GM12872 (cell line): ENCODE results near the gene KRTAP19-7.

ENCODE experiments used
- TF ChIP-seq, protein P1 (sequence below): IDR thresholded peaks from 3 replicates; pipeline ENCODE4 v1.5.1; 2011; ENCODE audit warnings: low read depth, mild to moderate bottlenecking, low read length, moderate library complexity; ENCODE audit not compliant: insufficient read depth

Gene KRTAP19-7

DNA sequence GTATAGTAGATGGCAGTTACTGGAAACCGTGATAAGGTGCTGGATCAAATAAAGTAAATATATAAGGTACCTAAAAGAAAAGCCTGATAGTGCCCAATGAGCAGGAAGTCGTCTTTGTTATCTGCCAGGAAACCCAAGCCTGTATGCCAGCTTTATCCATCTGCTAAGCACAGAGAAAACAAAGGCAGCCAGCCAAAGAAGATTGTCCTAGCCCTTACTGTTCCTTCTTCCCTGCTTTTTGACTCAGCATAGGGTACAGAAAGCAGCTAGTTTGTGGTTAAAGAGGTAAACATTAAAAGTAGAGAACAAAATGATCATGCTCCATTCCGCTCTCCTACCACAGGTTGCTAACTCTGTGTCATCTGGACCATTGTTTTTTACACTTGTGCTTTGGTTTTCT lies 19.0 kb upstream of the KRTAP19-7 start:
- TF ChIP-seq, protein P1, sequence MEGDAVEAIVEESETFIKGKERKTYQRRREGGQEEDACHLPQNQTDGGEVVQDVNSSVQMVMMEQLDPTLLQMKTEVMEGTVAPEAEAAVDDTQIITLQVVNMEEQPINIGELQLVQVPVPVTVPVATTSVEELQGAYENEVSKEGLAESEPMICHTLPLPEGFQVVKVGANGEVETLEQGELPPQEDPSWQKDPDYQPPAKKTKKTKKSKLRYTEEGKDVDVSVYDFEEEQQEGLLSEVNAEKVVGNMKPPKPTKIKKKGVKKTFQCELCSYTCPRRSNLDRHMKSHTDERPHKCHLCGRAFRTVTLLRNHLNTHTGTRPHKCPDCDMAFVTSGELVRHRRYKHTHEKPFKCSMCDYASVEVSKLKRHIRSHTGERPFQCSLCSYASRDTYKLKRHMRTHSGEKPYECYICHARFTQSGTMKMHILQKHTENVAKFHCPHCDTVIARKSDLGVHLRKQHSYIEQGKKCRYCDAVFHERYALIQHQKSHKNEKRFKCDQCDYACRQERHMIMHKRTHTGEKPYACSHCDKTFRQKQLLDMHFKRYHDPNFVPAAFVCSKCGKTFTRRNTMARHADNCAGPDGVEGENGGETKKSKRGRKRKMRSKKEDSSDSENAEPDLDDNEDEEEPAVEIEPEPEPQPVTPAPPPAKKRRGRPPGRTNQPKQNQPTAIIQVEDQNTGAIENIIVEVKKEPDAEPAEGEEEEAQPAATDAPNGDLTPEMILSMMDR: no peak

DNA sequence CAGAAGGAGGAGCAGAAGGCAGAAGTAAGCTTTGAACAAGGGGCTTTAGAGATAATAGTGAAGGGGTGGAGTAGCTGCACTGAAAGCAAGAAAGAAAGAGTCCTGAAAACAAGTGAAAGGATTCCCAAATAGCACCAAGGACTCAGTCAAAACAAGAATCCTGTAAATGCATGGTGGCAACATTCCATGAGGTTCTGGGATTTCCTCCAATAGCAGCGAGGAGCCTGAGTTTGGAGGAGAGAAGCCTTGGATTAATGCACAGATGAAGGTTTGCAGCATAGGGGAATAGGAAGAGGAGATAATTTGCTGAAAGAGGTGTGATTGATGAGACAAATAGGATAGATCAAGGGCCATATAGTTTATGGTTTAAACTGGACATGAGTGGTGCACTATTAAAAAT lies 18.2 kb upstream of the KRTAP19-7 start:
- TF ChIP-seq, protein P1: no peak

DNA sequence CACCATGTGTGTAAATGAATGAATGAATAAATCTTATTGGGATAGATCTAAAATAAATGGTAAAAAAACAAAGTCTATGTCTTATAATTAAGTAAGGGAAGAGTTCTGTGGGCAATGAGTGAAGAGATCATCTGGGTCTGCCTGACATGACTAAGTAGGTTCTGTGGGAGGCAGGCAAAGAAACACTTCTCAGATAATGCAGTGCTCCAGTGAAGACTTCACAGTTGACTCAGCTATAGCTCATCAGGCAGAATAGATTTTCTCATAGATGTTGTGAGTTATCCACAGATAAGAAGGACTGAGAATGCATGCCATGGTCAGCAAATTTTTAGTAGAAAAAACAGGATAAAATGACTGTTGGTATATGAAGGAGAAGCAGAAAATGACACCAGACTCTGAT lies 16.7 kb upstream of the KRTAP19-7 start:
- TF ChIP-seq, protein P1: no peak

DNA sequence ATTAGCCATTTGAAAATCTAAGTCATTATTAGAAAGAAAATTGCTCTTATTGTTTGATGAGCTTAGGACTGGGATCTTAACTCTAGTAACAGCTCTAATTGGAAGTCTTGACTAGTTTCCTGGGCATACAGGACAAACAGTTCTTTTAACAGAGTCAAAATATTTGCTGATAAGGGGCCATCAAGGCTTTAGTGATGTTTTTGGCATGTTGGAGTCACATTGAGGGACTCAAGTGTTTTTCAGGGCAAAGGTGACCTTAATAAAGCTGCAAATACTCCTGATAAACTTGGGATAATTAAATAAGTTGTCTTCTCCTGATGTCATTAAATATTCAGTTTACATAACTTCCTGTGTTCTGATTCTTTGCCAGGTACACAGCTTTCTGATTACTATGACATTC lies 6.5 kb upstream of the KRTAP19-7 start:
- TF ChIP-seq, protein P1: no peak

DNA sequence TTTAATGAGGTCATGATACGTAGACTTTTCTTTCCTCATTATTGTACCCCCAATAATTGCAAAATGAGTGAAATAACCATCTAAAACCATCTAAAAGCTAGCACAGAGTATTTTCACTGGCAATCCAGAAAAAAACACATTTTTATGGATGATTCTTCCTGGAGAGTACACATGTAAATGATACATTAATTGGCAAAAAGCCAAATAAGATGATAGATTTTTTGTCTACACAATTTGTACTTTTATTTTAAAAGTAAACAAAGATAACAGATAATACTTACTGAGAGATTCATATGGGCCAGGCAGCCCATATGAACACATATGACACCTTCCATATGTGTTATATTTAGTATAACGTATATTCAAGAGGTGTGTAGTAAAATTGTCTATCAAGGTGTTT lies 2.5 kb upstream of the KRTAP19-7 start:
- TF ChIP-seq, protein P1: no peak

DNA sequence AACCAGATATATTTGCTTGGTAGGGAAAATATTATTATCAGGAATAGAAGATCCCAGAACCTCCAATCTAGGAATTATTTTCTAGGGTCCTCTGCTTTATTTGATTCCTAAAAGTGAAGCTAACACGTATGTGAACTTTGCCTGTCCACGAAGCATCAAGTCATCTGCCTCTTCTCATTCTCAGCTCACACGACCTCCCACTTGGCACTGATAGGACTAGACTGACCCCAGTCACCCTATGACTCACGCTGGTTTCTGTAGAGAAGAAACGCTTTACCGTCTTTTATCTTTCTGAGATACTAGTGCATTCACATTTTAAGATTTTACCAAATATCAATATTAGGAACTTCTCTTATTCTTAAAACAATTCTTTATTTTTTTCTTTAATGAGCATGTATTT lies 2.0 kb upstream of the KRTAP19-7 start:
- TF ChIP-seq, protein P1: no peak

DNA sequence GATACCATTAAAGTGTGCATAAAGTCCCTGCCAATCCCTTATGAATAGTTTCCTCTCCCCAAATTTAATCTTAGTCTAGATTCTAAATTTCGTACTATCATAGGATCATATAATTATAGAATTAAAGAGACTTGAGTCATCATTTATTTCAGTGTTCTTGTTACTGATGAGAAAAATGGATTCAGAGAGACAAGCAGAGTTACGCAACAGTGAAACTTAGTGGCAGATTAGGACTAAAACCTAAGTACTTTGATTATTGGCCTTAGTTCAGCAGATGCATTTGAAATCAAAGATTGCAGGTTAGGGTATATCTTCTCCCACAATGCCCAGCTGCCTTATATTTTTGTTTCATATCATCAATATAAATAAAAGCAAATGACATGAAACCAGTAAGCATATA lies 843 bp upstream of the KRTAP19-7 start:
- TF ChIP-seq, protein P1: no peak

DNA sequence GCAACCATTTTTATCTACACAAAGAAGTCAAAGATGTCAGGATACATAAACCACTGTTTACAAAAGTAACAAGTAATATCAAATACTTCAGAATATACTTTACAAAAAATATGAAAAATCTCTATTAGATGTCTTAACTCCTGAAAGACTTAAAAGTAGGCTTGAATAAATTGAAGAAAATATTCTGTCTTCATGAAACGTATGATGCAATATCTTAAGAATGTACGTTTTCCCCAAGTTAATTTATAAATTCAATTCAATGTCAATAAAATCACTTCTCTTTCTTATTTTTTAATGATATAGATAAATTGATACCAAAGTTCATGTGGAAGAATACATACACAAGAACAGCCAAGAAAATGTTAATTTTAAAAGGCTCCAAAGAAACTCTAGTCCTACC lies 6.0 kb downstream of the KRTAP19-7 start:
- TF ChIP-seq, protein P1: no peak
